Erythroblast (primary cell): Measurements from ENCODE around the gene TAB2.

Experiments
- GATA1 ChIP-seq: IDR thresholded peaks from 2 replicates; pipeline ENCODE4 v1.6.1; 2011; ENCODE audit warnings: low read depth, mild to moderate bottlenecking, control low read depth, low read length, moderate library complexity
- POLR2A ChIP-seq: IDR thresholded peaks from 2 replicates; pipeline ENCODE4 v1.6.1; 2011; ENCODE audit warnings: mild to moderate bottlenecking, low read length

DNA sequence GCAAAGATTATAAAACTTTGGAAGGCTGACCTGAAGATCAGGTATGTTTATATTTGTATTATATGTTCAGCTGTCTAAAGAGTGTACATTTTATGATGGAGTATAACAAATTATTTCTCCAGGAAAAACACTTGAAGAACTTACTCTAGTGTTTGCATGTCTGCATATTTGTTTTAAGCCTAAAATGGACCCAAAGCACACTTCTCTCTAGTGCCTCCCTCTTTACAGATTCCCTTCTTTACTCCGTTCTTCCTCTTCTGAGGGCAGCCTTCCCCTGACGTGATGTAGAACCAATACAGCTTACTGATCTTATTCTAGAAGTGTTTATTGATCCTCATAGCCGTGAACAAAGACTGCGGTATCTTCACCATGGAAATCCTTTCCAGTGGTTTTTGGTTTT lies 96.5 kb downstream of the TAB2 start:
- no peak for TF ChIP-seq POLR2A
- no peak for TF ChIP-seq GATA1
